SK-N-SH (cell line): ENCODE results near the gene SLC17A4. TPM values are rescaled to one million over a fixed set of nuclear protein-coding genes. Genes with fewer than 3 reads are reported as not detected.

Source experiments
- CTCF ChIA-PET: fragments of 300-600, 350-600 bp; formaldehyde crosslinking; extraction: SDS; loops from one replicate; lab custom pipeline; 2021; lab: Yijun Ruan, JAX
- POLR2A ChIA-PET: fragments of 350-600 bp; sonication (Branson Sonifier 250); formaldehyde crosslinking; extraction: SDS; loops from one replicate; lab custom pipeline; 2020; ENCODE audit warnings: antibody characterized with exemption, inconsistent platforms; lab: Yijun Ruan, JAX
- DNase-seq: peaks from one replicate; pipeline ENCODE4 v3.0.0; 2012
- H2AFZ ChIP-seq: fragments of 200-600 bp; sonication (generic); 2 replicates; pipeline ENCODE4 v1.8.1; 2016; ENCODE audit warnings: antibody characterized with exemption, mild to moderate bottlenecking, low read depth
- H3F3A ChIP-seq: fragments of 200-600 bp; sonication (generic); replicated peaks from 2 replicates; pipeline ENCODE3; 2016; ENCODE audit warnings: antibody characterized with exemption, mild to moderate bottlenecking; ENCODE audit not compliant: insufficient read depth
- H3K27ac ChIP-seq, 2 experiments: fragments of 200-500 bp in 1 of 2; fragments of 200-600 bp in 1 of 2; sonication (Bioruptor generic) in 1 of 2; sonication (generic), shearing (Covaris generic) in 1 of 2; 2 replicates each; pipeline versions ENCODE4 v1.5.1 to v1.6.1; 2014 to 2016; ENCODE audit warnings: low read depth in 2 of 2, inconsistent platforms in 1 of 2, low read length in 1 of 2, mild to moderate bottlenecking in 1 of 2, mixed read lengths in 1 of 2
- H3K27me3 ChIP-seq: fragments of 200-600 bp; sonication (generic), shearing (Covaris generic); 2 replicates; pipeline ENCODE4 v1.6.1; 2016; ENCODE audit warnings: mixed run types; ENCODE audit not compliant: insufficient read depth
- H3K36me3 ChIP-seq, 2 experiments: fragments of 200-500 bp in 1 of 2; fragments of 200-600 bp in 1 of 2; sonication (Bioruptor generic) in 1 of 2; sonication (generic) in 1 of 2; replicated peaks in 1 of 2; 2 replicates each; pipeline versions ENCODE3 to v1.5.1; 2014 to 2016; ENCODE audit warnings: low read length in 1 of 2, mild to moderate bottlenecking in 1 of 2; ENCODE audit not compliant: insufficient read depth in 2 of 2, control insufficient read depth in 1 of 2
- H3K4me1 ChIP-seq, 2 experiments: fragments of 200-500 bp in 1 of 2; fragments of 200-600 bp in 1 of 2; sonication (Bioruptor generic) in 1 of 2; sonication (generic), shearing (Covaris generic) in 1 of 2; 2 replicates each; pipeline versions ENCODE4 v1.5.1 to v1.6.1; 2014 to 2016; ENCODE audit warnings: low read depth in 1 of 2, low read length in 1 of 2, mixed run types in 1 of 2; ENCODE audit not compliant: insufficient read depth in 2 of 2, control insufficient read depth in 1 of 2
- H3K4me2 ChIP-seq: fragments of 200-600 bp; sonication (generic), shearing (Covaris generic); 2 replicates; pipeline ENCODE4 v1.6.1; 2017; ENCODE audit warnings: mixed run types
- H3K4me3 ChIP-seq, 2 experiments: fragments of 200-500 bp in 1 of 2; fragments of 200-600 bp in 1 of 2; sonication (Bioruptor generic) in 1 of 2; sonication (generic), shearing (Covaris generic) in 1 of 2; 2 replicates each; pipeline versions ENCODE4 v1.5.1 to v1.8.1; 2014 to 2016; ENCODE audit warnings: low read depth in 2 of 2, inconsistent platforms in 1 of 2, low read length in 1 of 2, mild to moderate bottlenecking in 1 of 2, mixed read lengths in 1 of 2, moderate library complexity in 1 of 2
- H3K79me2 ChIP-seq: fragments of 200-600 bp; sonication (generic); 2 replicates; pipeline ENCODE4 v1.8.1; 2017; ENCODE audit warnings: mild to moderate bottlenecking; ENCODE audit not compliant: insufficient read depth
- H3K9ac ChIP-seq: fragments of 200-600 bp; sonication (generic); 2 replicates; pipeline ENCODE4 v1.6.1; 2017; ENCODE audit warnings: mixed run types
- H3K9me2 ChIP-seq: fragments of 200-600 bp; sonication (generic); 2 replicates; pipeline ENCODE4 v1.6.1; 2017; ENCODE audit warnings: mixed run types
- H3K9me3 ChIP-seq: fragments of 200-600 bp; sonication (generic); 2 replicates; pipeline ENCODE4 v1.6.1; 2017; ENCODE audit warnings: mixed run types, mild to moderate bottlenecking, moderate library complexity
- H4K20me1 ChIP-seq: fragments of 200-600 bp; sonication (generic); 2 replicates; pipeline ENCODE4 v1.6.1; 2017; ENCODE audit warnings: mild to moderate bottlenecking, mixed run types; ENCODE audit not compliant: insufficient read depth
- CHD2 ChIP-seq: fragments of 150-350 bp; IDR thresholded peaks from 2 replicates; pipeline ENCODE4 v1.6.1; 2018; ENCODE audit warnings: low read length; ENCODE audit not compliant: partially characterized antibody
- CTCF ChIP-seq: fragments of 200-600 bp; sonication (generic); IDR thresholded peaks from 2 replicates; pipeline ENCODE4 v1.6.1; 2017; ENCODE audit warnings: antibody characterized with exemption, mild to moderate bottlenecking, moderate library complexity
- EZH2phosphoT487 ChIP-seq: fragments of 200-600 bp; sonication (generic); IDR thresholded peaks from 2 replicates; pipeline ENCODE4 v1.6.1; 2017; ENCODE audit warnings: low read depth, mixed run types, mild to moderate bottlenecking, antibody characterized with exemption, moderate library complexity, borderline replicate concordance
- JUND ChIP-seq: IDR thresholded peaks from 2 replicates; pipeline ENCODE4 v1.4.0; 2012
- MAX ChIP-seq: IDR thresholded peaks from 2 replicates; pipeline ENCODE4 v1.4.0; 2012; ENCODE audit warnings: low read depth
- MEF2A ChIP-seq: IDR thresholded peaks from 2 replicates; pipeline ENCODE4 v1.4.0; 2012; ENCODE audit warnings: low read depth, borderline replicate concordance
- NRF1 ChIP-seq: IDR thresholded peaks from 2 replicates; pipeline ENCODE4 v1.6.1; 2012; ENCODE audit warnings: low read depth, mild to moderate bottlenecking, low read length
- POLR2AphosphoS5 ChIP-seq: IDR thresholded peaks from 2 replicates; pipeline ENCODE4 v1.6.1; 2012; ENCODE audit warnings: low read depth, low read length
- RCOR1 ChIP-seq: fragments of 150-350 bp; IDR thresholded peaks from 2 replicates; pipeline ENCODE4 v1.6.1; 2017; ENCODE audit warnings: antibody characterized with exemption, low read length
- SIN3A ChIP-seq: IDR thresholded peaks from 2 replicates; pipeline ENCODE4 v1.6.1; 2012; ENCODE audit warnings: low read depth, mild to moderate bottlenecking, low read length, moderate library complexity, borderline replicate concordance
- YY1 ChIP-seq: IDR thresholded peaks from 2 replicates; pipeline ENCODE4 v1.4.0; 2012; ENCODE audit warnings: low read depth, mild to moderate bottlenecking
- WGBS: methylation state at CpG from one replicate; pipeline ENCODE4 v1.1.6; 2017; ENCODE audit warnings: low lambda C conversion rate; 5-methylcytosine and 5-hydroxymethylcytosine counted together
- polyA plus RNA-seq, 3 experiments: library from polyadenylated mRNA; depleted of rRNA; stranded (reverse); fragments of >200 nt; gene quantifications; 2 replicates each; pipeline ENCODE4 v1.2.3, GENCODE V29; 2012
- TF ChIP-seq, protein P1 (sequence below): IDR thresholded peaks from 2 replicates; pipeline ENCODE4; 2012
- TF ChIP-seq, protein P2 (sequence below): IDR thresholded peaks from 2 replicates; pipeline ENCODE4 v1.6.1; 2012; ENCODE audit warnings: mild to moderate bottlenecking, low read depth, low read length, moderate library complexity

The SLC17A4 gene
- polyA plus RNA-seq, 1 of the 3 experiments (the other 2 are of a cell fraction): not detected

- H4K20me1 ChIP-seq: no peaks in the 10 kb centered on the region
- H3K4me1 ChIP-seq: no peaks in the 10 kb centered on the region
- no peaks in the 10 kb centered on the region for H3K9me3 ChIP-seq
- no peaks in the 10 kb centered on the region for H3F3A ChIP-seq
- CTCF ChIA-PET: no interaction called here
- TF ChIP-seq MAX (no peak), CHD2 (no peak), SIN3A (no peak), NRF1 (no peak), YY1 (no peak), RCOR1 (no peak), JUND (no peak), POLR2AphosphoS5 (no peak), CTCF (no peak), EZH2phosphoT487 (no peak), MEF2A (no peak)
- TF ChIP-seq, protein P1, sequence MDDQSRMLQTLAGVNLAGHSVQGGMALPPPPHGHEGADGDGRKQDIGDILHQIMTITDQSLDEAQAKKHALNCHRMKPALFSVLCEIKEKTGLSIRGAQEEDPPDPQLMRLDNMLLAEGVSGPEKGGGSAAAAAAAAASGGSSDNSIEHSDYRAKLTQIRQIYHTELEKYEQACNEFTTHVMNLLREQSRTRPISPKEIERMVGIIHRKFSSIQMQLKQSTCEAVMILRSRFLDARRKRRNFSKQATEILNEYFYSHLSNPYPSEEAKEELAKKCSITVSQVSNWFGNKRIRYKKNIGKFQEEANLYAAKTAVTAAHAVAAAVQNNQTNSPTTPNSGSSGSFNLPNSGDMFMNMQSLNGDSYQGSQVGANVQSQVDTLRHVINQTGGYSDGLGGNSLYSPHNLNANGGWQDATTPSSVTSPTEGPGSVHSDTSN: no peak
- TF ChIP-seq, protein P2, sequence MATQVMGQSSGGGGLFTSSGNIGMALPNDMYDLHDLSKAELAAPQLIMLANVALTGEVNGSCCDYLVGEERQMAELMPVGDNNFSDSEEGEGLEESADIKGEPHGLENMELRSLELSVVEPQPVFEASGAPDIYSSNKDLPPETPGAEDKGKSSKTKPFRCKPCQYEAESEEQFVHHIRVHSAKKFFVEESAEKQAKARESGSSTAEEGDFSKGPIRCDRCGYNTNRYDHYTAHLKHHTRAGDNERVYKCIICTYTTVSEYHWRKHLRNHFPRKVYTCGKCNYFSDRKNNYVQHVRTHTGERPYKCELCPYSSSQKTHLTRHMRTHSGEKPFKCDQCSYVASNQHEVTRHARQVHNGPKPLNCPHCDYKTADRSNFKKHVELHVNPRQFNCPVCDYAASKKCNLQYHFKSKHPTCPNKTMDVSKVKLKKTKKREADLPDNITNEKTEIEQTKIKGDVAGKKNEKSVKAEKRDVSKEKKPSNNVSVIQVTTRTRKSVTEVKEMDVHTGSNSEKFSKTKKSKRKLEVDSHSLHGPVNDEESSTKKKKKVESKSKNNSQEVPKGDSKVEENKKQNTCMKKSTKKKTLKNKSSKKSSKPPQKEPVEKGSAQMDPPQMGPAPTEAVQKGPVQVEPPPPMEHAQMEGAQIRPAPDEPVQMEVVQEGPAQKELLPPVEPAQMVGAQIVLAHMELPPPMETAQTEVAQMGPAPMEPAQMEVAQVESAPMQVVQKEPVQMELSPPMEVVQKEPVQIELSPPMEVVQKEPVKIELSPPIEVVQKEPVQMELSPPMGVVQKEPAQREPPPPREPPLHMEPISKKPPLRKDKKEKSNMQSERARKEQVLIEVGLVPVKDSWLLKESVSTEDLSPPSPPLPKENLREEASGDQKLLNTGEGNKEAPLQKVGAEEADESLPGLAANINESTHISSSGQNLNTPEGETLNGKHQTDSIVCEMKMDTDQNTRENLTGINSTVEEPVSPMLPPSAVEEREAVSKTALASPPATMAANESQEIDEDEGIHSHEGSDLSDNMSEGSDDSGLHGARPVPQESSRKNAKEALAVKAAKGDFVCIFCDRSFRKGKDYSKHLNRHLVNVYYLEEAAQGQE: no peak
- no peak overlapping the region for H3K4me3 ChIP-seq
- no peak overlapping the region for H3K9ac ChIP-seq
- no peak overlapping the region for H2AFZ ChIP-seq
- H3K9me2 ChIP-seq: no peaks in the 10 kb centered on the region
- no peak overlapping the region for H3K27ac ChIP-seq
- POLR2A ChIA-PET: no interaction called here
- H3K27me3 ChIP-seq: no peaks in the 10 kb centered on the region
- H3K79me2 ChIP-seq: no peaks in the 10 kb centered on the region
- H3K4me2 ChIP-seq: no peak overlapping the region
- WGBS: 14% methylated on average over 3 of the region's 3 CpGs
- H3K36me3 ChIP-seq: no peaks in the 10 kb centered on the region
- DNase-seq: no peak
Measured at GRCh38 chr6:25815194-25815593, 60.7 kb downstream of the SLC17A4 start.
